Muscle of back (tissue), 11 donors: ENCODE results near the gene HYI. TPM values are rescaled to one million over a fixed set of nuclear protein-coding genes. Genes with fewer than 3 reads are reported as not detected.

Experiments
- DNase-seq, 3 donors: peaks; one replicate each; pipeline versions ENCODE4 v3.0.0 to v3.0.0-alpha.2; 2013
- polyA plus RNA-seq, 10 donors: library from polyadenylated mRNA; unstranded; fragments of 120-200 nt; gene quantifications; one replicate each; pipeline ENCODE4 v1.2.1, GENCODE V29; 2013; ENCODE audit not compliant: insufficient read length in 10 of 10

HYI gene
- polyA plus RNA-seq, 10 donors: 14.1 to 25.4 (median 18.8) TPM

DNA sequence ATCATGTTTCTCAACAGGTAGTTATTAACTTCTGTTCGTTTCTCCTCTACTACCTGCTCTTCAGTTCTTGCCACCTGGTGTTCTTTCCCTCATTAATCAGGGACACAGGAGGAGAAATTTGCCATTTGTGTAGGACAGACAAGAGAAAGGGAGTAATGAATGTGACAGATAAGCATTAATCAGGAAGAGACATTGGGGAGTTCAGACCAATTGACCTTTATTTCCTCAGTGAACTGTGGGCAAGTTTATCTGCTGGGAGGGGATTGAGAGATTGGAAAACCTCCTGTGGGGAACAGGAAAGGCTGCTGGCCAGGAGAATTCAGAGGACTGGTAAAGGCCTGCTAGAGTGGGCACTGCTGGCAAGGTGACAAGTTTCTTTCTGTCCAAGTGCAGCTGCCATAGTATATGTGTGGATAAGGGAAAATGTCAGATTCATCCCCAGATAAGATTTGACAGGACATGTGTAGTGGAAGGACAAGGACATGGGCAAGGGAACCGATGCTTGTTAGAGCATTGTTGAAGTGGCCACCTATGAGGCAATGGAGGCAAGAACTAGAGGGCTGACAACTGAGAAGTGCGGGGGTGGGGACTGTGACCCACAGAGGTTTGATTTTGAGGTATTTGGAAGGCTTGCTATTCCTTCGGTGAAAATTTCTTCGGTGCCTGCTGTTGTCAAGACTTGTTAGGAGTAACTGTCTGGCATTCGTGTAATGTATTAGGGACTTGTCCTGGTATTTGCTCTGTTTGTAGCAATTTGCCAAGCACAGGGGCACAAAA lies 51.5 kb downstream of the HYI start:
- DNase-seq: no peak

Other genes starting within 250 kb of the HYI start
- 1 to 10 TPM in 1 of 10 donors, under 1 TPM in 1, not detected in 8; 0.41 to 1.5 TPM for gene TMEM125, start 183.9 kb downstream of the HYI start, polyA plus RNA-seq
- under 1 TPM in 3 of 10 donors, not detected in 7; 0.13 to 0.49 (median 0.37) TPM for gene C1orf210, start 168.3 kb downstream of the HYI start, polyA plus RNA-seq
- 10 to 100 TPM; 29.3 to 58.5 (median 42.2) TPM for gene TIE1, start 152.9 kb downstream of the HYI start, polyA plus RNA-seq
- under 1 TPM in 7 of 10 donors, not detected in 3; 0.07 to 0.36 (median 0.13) TPM for gene MPL, start 116.1 kb downstream of the HYI start, polyA plus RNA-seq
- gene CDC20, start 95.0 kb downstream of the HYI start, polyA plus RNA-seq: 10 to 100 TPM; 11.7 to 33.1 (median 19.3) TPM
- 10 to 100 TPM; 30.6 to 50.2 (median 36.4) TPM for gene ELOVL1, start 85.9 kb downstream of the HYI start, polyA plus RNA-seq
- gene MED8, start 64.1 kb downstream of the HYI start, polyA plus RNA-seq: 10 to 100 TPM; 23.3 to 31.8 (median 28.5) TPM
- 10 to 100 TPM; 10.1 to 22.0 (median 13.6) TPM for gene SZT2, start 64.0 kb downstream of the HYI start, polyA plus RNA-seq
- gene PTPRF, start 77.0 kb upstream of the HYI start, polyA plus RNA-seq: 10 to 100 TPM; 12.9 to 55.3 (median 17.0) TPM
- 10 to 100 TPM; 18.4 to 27.3 (median 21.1) TPM for gene KDM4A, start 196.2 kb upstream of the HYI start, polyA plus RNA-seq